Measurements from ENCODE around the gene ZDHHC9.

Gene ZDHHC9

DNA sequence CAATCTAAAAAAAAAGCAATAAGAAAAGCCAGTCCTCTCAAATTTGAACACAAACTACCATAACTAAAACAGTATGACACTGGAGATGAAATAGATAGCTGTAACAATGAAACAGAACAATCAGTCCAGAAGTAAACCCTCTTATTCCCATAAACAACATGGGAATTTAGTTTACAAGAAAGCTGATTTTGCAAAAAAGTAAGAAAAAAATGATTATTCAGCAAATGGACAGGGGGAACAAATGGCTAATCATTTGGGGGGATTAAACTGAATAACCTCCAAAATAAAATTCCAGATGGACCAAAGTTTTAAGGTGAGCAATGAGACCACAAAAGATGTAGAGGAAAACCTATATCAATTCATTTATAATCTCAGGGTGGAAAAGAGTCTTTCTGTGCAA lies 80.0 kb downstream of the ZDHHC9 start:
- DNase-seq (ENCODE audit: low read depth, low spot score): no peak

DNA sequence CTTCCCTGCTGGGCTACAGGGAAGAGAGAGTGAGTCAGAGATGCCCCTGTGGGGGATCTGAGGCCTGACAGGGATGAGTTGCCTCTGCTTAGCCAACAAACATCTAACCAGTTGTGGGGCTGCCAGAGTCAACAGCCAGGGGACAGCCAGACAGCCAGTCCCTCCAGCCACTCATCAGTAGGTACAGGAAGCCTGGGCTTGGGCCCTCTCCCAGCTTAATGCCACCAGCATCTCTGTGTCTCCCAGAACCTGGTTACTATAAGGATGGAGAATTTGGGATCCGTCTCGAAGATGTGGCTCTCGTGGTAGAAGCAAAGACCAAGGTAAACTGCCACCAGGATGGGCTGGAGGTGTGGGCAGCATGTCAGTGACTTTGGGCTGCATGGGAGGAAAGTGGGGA lies 81.2 kb downstream of the ZDHHC9 start:
- no peak for DNase-seq (ENCODE audit: low read depth, low spot score)

DNA sequence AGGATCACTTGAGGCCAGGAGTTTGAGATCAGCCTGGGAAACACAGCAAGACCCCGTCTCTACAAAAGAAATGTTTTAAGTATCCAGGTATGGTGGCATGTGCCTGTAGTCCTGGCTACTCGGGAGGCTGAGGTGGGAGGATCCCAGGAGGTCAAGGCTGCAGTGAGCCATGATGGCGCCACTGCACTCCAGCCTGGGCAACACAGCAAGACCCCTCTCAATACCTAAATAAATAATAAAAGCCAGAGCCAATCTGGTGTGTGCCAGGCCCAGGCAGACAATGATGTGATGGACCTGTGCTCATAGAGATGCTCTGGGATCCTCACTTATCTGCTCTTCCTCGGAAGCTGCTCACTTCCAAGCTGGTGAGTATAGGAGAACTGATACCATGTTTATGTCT lies 82.1 kb downstream of the ZDHHC9 start:
- DNase-seq (ENCODE audit: low read depth, low spot score): no peak

DNA sequence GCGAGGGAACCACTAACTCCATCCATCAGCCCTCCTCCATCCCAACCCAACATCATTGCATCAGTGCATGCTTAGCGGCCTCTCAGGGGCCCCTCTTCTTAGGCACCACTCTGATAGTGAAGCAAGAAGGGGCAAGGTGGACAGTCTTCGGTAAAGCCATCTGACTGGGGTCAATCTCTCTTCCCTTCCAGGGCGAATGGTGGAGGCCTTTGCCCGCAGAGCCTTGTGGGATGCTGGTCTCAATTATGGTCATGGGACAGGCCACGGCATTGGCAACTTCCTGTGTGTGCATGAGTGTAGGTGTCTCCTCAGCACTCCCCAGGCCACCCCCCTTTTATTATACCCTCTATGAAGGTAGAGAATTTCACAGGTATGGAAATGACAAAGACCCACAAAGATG lies 82.7 kb downstream of the ZDHHC9 start:
- no peak for DNase-seq (ENCODE audit: low read depth, low spot score)

DNA sequence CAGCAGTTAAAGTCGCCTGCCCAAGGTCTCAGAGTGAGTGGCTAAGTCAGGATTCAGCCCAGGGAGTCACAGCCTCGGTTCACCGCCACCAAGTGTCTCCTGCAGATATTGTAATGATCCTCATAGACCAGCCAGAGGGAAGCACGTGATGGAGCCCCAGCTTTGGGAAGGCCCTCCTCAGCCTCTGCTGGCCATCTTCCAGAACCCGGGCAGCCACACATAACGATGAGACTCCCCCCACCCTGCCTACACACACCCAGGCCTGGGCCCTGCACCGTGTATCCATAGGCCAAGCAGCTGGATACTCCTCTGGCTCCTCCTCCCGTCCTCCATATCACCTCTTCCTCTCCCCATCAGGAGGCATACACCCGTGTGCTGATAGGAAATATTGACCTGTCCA lies 83.5 kb downstream of the ZDHHC9 start:
- DNase-seq (ENCODE audit: low read depth, low spot score): no peak

DNA sequence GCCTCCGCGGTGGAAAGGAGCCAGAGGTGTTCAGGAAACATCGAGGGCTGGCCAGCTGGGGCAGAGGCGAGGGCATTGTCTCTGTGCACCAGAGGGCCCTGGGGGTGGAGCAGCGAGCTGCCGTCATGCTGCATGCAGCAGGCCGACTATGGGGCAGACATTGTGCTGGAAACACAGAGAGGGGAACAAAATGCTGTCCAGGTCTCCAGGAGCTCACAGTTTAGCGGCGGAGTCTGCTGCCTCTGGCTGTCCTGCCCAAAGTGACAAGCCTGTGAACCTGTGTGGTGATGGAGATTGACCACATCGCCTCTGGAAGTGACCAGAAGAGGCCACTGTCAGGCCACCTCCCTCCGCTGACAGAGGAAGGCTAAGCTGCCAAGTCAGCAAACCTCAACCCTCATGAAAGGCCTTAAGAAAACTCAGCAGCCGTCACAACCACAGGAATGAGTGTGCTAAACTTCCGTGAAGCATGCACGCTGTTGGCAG lies 84.1 kb downstream of the ZDHHC9 start:
- peak; percentile 91 for DNase-seq (ENCODE audit: low read depth, low spot score)

DNA sequence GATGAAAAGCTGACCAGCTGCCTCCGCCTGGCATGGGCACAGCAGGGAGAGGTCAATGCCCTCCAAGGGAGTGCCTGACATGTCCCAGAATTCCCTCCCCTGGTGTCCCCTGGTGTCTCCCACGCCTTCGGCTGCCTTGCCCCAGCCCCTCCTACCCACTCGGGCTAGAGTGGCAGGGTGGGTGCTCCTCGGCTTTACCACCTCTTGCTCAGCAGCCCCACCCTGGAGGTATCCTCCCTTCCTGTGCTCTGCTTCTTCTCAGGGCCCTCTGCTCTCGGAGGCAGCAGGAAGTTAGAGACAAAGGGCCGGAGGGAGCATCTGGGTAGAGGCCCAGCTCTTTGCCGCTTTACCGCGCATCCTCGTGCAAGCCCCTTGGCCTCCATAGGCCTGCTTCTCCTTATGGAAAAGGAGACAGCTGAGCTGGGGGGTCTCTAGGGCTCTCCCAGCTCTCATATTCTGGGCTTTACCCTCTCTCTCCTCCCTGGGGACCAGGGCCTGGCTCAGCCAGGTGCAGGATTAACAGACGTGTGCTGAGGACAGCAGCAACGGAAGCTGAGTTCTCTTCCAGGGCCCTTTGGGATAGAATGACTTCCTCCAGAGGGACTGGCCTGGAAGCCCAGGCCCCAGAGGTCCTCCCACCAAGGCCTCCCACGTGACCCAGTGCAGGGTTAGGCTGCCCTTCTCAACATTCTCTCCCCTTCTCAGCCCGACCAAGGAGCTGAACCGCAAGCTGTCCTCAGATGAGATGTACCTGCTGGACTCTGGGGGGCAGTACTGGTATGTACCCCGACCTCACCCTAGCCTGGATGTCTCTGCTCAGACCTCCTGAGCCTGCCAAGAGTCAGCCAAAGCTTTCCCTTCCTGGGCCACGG lies 87.7 kb downstream of the ZDHHC9 start:
- no peak for DNase-seq (ENCODE audit: low read depth, low spot score)

DNA sequence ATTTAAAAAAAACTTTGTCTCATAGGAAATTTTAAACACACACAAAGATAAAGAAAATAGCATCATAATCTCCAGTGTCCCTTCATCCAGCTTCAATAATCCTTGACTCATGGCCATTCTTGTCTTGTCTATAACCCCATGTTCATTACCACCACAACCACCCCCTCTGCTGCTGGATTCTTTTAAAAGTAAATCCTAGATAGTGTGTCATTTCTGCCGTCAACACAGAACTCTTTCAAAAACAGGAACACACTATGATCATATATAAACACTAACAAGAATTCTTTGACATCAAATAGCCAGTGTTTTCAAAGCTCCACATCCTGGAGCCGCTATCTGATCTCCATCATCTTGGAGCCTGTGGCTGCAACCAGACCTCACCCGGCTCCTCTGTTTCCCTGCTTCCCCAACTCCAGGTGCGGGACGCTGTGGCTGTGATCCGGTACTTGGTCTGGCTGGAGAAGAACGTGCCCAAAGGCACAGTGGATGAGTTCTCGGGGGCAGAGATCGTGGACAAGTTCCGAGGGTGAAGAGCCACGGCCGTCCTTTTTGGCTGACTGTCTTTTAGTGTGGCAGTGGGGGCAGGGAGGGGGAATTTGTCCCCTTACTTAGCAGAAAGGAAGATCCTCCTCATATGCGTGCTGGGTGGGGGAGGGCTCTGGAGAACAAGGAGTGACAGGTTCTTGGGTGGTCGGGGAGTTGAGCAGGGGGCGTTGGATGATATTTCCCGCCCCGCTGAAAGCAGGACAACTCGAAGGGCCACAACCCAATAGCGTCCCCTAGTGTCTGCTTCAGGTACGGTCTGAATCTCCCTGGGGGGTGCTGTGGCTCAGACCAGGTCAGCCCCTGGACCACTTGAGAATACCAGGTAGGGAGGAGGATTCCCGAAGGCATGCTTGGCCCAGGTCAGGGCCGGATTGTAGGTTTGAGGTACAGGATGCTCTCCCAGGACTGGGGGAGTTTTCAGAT lies 89.3 kb downstream of the ZDHHC9 start:
- DNase-seq (ENCODE audit: low read depth, low spot score): no peak
